GM12878 (cell line): ENCODE measurements around the gene TRPM3.

Experiments
- YY1 ChIP-seq: IDR thresholded peaks from 2 replicates; pipeline ENCODE4 v1.6.1; 2011; ENCODE audit warnings: low read depth, mild to moderate bottlenecking, low read length
- TF ChIP-seq, protein P1 (sequence below), 3 experiments: IDR thresholded peaks in 2 of 3; conservative IDR thresholded peaks in 1 of 3; 2 replicates each; pipeline ENCODE4 v1.5.1; 2011; ENCODE audit warnings: low read depth in 3 of 3, low read length in 3 of 3, mild to moderate bottlenecking in 3 of 3, control low read depth in 2 of 3, moderate library complexity in 2 of 3, inconsistent platforms in 1 of 3, mixed read lengths in 1 of 3; ENCODE audit not compliant: control insufficient read depth in 2 of 3, insufficient read depth in 1 of 3; ENCODE audit errors: extremely low read depth in 1 of 3

DNA sequence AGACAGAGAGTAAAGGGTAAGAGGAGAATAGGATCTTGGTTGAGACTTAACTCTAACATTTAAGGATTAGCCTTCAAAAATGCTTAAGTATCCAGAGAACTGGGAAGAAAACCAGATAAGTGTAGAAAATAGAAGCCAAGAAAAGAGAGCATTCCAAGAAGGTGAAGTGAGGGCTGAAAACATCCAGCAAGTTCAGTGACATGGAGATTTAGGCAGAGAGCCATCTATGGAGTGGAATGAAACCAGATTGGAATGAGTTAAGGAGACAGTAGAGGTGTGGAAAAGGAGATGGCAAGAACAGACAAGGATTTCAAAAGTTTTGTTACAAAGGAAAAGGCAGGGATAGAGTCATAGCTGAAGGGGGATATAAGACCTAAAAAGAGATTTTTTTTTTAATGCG, 188.1 kb downstream of the TRPM3 start:
- TF ChIP-seq YY1 = no peak
- TF ChIP-seq, protein P1, sequence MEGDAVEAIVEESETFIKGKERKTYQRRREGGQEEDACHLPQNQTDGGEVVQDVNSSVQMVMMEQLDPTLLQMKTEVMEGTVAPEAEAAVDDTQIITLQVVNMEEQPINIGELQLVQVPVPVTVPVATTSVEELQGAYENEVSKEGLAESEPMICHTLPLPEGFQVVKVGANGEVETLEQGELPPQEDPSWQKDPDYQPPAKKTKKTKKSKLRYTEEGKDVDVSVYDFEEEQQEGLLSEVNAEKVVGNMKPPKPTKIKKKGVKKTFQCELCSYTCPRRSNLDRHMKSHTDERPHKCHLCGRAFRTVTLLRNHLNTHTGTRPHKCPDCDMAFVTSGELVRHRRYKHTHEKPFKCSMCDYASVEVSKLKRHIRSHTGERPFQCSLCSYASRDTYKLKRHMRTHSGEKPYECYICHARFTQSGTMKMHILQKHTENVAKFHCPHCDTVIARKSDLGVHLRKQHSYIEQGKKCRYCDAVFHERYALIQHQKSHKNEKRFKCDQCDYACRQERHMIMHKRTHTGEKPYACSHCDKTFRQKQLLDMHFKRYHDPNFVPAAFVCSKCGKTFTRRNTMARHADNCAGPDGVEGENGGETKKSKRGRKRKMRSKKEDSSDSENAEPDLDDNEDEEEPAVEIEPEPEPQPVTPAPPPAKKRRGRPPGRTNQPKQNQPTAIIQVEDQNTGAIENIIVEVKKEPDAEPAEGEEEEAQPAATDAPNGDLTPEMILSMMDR (IDR thresholded peaks at IDR 0.05 in 2 of 3, conservative IDR thresholded peaks at IDR 0.05 in 1 of 3; ENCODE audit: control insufficient read depth in 2 of 3, extremely low read depth in 1 of 3, insufficient read depth in 1 of 3, low read depth in 3 of 3, low read length in 3 of 3) = no peak
